T1000 (cell line): ENCODE data around the gene MRPL58.
"Not testable (repeated sequence)": the region's sequence is repeated elsewhere in the genome, so short reads cannot be mapped to it uniquely, and the experiment has no call there.

ENCODE experiments used
- DNase-seq: peaks from one replicate; lab custom pipeline; 2025; ENCODE audit warnings: mixed read lengths; lab: John Stamatoyannopoulos, UW

Gene MRPL58

GRCh38 chr17:75012346-75013091 is at the start of gene MRPL58:
Gene MRPL58 (plus strand): TSS chr17:75012670. CDS start chr17:75012687, 17 bp downstream.
- peak; percentile 88 for DNase-seq

GRCh38 chr17:74963656-74964055 is 48.8 kb upstream of the MRPL58 start:
- no peak for DNase-seq

- DNase-seq: no peak
Observed at GRCh38 chr17:74964246-74964761, 48.2 kb upstream of the MRPL58 start.

- DNase-seq: no peak
Observed at GRCh38 chr17:74964988-74965622, 47.4 kb upstream of the MRPL58 start.

GRCh38 chr17:74968361-74968780 is 44.1 kb upstream of the MRPL58 start:
- DNase-seq: no peak

- not testable (repeated sequence) for DNase-seq
Observed at GRCh38 chr17:74969501-74969900, 43.0 kb upstream of the MRPL58 start.

- no peak for DNase-seq
Observed at GRCh38 chr17:74970395-74970794, 42.1 kb upstream of the MRPL58 start.

GRCh38 chr17:74971069-74971841 is 41.2 kb upstream of the MRPL58 start:
- no peak for DNase-seq

GRCh38 chr17:74971842-74972106 is 40.7 kb upstream of the MRPL58 start:
- no peak for DNase-seq

GRCh38 chr17:74972107-74972972 is 40.1 kb upstream of the MRPL58 start, which contains the start of gene HID1:
Gene HID1 (minus strand): TSS chr17:74972759. CDS start chr17:74972656, 103 bp downstream.
- DNase-seq: no peak

- DNase-seq: no peak
Observed at GRCh38 chr17:74972973-74973328, 39.5 kb upstream of the MRPL58 start.

GRCh38 chr17:74975943-74976342 is 36.5 kb upstream of the MRPL58 start:
- DNase-seq: no peak

GRCh38 chr17:74977802-74978201 is 34.7 kb upstream of the MRPL58 start:
- no peak for DNase-seq

- no peak for DNase-seq
Observed at GRCh38 chr17:74978240-74978639, 34.2 kb upstream of the MRPL58 start.

- no peak for DNase-seq
Observed at GRCh38 chr17:74979408-74980146, 32.9 kb upstream of the MRPL58 start.

GRCh38 chr17:74981318-74981978 is 31.0 kb upstream of the MRPL58 start:
- DNase-seq: no peak

GRCh38 chr17:74981979-74982662 is 30.3 kb upstream of the MRPL58 start:
- DNase-seq: peak; percentile 26

GRCh38 chr17:74982663-74983313 is 29.7 kb upstream of the MRPL58 start:
- not testable (repeated sequence) for DNase-seq

- DNase-seq: no peak
Observed at GRCh38 chr17:74986206-74986576, 26.3 kb upstream of the MRPL58 start.
